KOPT-K1 (cell line): ENCODE results near the gene MKI67.

Source experiments
- H3K27ac ChIP-seq: fragments of 200-600 bp; sonication (generic); 2 replicates; pipeline ENCODE4 v1.5.1; 2016; ENCODE audit warnings: antibody characterized with exemption, mild to moderate bottlenecking, low read depth, low read length; ENCODE audit not compliant: poor library complexity, severe bottlenecking
- H3K36me3 ChIP-seq: fragments of 200-600 bp; sonication (generic); 2 replicates; pipeline ENCODE4 v1.5.1; 2017; ENCODE audit warnings: antibody characterized with exemption, mild to moderate bottlenecking, low read length, moderate library complexity; ENCODE audit not compliant: insufficient read depth
- H3K9me3 ChIP-seq: fragments of 200-600 bp; sonication (generic); 2 replicates; pipeline ENCODE4 v1.5.1; 2017; ENCODE audit warnings: antibody characterized with exemption, low read length, mild to moderate bottlenecking; ENCODE audit not compliant: insufficient read depth, poor library complexity, severe bottlenecking

Gene MKI67

DNA sequence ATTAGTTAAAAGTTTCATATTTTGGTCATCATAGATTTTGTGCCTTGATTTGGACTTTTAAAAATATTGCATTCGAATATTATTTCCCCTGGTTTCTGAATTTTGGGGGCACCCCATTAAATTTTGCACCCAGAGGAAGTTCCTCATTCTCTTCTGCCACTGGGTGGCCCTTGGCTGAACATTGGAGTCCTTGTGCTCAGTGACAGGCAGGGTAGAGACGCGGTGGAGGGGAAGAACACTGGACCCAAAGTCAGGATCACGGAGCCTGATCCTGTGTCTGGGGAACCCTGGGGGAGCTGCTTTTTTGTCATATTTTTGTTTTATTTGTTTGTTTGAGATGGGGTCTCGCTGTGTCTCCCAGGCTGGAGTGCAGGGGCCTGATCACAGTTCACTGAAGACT lies 74.7 kb downstream of the MKI67 start:
- H3K36me3 ChIP-seq = peaks cover 42% of the 10 kb centered on the region
- H3K27ac ChIP-seq = no peak overlapping the region
- H3K9me3 ChIP-seq = no peaks in the 10 kb centered on the region

DNA sequence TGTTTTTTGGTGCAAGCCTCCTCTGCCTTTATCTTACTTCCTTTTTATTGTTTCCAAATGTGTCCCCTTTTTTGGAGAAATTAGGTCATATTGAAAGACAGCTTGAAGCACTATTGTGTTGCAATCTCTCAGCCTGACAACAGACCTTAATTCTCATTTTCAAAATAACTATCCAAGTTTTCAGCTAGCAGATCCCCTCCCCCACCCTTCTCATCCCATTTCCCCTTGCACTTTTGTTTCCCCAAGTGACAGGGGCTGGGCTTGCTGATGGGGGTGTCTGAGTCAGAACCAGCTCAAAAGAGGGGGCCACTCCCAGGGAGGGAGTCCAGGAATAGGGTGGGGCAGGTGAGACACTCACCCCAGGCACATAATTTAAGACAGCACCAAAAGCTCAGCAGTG lies 75.3 kb downstream of the MKI67 start:
- Histone ChIP-seq H3K27ac (no peak overlapping the region), H3K36me3 (peaks cover 35% of the 10 kb centered on the region), H3K9me3 (no peaks in the 10 kb centered on the region)

DNA sequence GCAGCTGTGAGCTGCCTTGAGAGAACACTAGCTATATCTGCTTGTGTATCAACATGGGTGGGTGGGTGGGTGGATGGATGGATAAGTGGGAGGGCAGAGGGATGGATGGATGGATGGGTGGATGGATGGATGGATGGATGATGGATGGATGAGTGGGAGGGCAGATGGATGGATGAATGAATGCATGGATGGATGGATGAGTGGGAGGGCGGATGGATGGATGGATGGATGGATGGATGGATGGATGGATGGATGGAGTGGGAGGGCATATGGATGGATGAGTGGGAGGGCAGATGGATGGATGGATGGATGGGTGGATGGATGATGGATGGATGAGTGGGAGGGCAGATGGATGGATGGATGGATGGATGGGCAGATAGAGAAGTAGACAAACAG lies 76.1 kb downstream of the MKI67 start:
- no peaks in the 10 kb centered on the region for H3K9me3 ChIP-seq
- H3K27ac ChIP-seq = no peak overlapping the region
- H3K36me3 ChIP-seq = peaks cover 27% of the 10 kb centered on the region

DNA sequence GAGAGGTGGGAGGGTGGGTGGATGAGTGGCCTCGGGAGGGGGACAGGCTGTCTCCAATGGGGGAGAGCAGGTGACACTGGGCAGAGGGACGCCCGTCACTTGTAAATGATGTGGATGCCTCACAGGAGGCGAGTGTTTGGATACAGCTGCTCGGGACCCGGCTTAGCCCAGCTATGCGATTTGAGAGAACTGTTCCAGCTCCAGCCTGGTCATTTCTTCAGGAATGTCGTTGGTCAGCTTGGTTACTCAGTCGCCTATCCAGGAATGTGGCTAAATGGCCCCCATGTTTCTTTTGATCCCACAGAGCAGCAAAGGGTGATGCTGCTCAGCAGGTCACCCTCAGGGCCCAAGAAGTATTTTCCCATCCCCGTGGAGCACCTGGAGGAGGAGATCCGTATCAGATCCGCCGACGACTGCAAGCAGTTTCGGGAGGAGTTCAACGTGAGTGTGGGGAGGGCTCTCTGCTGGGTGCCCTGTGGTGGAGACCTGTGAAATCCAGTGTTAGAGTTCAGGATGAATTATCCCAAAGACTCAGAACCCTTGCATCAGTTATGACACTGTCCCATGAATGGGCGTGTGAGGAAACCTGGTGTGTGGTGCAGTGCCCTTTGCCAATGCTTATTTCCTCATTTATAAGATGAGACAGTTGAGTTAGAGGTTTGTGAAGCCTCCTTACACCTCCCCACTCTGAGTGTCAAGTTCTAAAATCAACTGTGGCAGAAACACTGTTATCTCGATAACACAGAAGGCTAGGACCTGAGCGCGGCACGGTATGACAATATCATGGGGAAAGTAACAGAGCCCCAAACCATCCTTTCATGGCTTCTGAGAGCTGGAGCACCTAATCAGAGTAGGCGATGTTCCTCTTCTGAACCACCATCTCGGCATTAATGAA lies 76.8 kb downstream of the MKI67 start:
- Histone ChIP-seq H3K36me3 (peaks cover 21% of the 10 kb centered on the region), H3K27ac (no peak overlapping the region), H3K9me3 (no peaks in the 10 kb centered on the region)

DNA sequence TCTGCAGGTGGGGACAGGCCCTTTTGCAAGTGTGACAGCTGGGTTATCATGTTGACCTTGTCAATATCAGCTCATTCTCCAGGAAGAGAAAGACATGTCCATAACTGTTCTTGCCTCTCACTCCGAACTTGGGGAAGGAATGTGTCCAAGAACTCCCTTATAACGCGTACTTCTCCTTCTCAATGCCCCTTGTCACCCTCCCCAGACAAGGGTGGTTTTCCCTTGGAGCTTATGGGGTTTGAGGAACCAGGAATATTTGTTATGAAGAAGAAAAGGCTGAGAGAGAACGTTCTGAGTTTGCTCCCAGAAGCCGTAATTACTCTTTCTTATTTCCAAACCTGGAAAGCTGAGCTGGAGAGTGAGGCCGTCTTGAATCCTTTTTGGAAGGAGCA lies 77.4 kb downstream of the MKI67 start:
- Histone ChIP-seq H3K9me3 (no peaks in the 10 kb centered on the region), H3K27ac (peak overlapping the region; percentile 67), H3K36me3 (peaks cover 16% of the 10 kb centered on the region)

DNA sequence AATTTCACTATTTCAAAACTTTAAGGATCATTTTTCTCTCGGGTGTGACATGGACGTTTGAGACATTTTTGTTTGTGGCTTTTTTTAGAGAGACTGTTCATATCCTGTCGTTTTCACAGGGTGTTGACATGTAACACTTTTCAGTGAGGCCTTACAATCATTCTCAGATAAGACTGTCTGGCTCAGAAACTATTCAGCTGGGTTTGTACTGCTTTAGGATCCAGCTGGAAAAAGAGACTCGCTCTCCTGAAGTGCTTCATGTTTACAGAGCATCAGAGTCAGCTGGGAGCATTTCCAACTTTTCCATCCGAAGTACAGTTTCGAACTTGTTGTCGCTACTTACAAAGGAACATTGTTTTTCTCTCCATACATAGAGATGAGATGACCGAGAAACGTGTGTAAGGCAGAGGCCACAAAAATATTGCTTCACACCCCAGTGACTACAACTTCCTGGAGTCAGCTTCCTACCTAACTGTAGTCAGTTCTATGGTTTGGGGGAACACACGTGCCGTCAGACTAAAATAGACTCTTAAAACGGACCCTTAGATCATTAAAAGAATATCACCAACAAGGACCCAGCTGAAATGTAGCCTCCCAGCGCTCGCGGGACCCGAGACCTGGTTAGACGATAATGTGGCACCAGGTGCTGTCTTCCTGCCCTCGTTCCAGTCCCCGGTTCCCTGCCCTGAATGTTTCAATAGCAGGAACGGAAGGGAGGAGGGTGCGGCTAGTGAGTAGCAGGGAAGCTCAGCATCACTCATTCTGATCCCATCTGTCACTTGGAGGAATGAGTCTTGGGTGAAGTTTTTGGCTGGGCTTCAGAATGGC lies 78.0 kb downstream of the MKI67 start:
- Histone ChIP-seq H3K36me3 (peaks cover 16% of the 10 kb centered on the region), H3K27ac (peak overlapping the region; percentile 67), H3K9me3 (no peaks in the 10 kb centered on the region)

DNA sequence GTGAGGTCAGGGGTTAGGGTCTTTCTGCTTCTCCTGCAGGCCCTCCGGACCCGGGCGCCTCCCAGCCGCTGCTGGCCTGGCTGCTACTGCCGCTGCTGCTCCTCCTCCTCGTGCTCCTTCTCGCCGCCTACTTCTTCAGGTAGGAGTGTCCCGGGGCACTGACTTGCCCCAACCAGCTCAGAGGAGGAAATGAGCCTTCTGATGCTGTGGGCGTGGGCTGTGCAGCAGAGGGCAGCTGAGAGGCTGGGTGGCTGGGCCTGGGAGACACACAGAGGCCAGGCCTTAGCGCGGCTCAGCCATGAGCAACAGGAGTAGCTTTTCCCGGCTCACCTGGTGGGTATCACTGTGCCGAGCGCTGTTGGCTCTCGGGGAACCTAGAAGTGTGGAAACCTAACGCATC lies 78.9 kb downstream of the MKI67 start:
- Histone ChIP-seq H3K27ac (peak overlapping the region; percentile 67), H3K9me3 (no peaks in the 10 kb centered on the region), H3K36me3 (peaks cover 9% of the 10 kb centered on the region)

DNA sequence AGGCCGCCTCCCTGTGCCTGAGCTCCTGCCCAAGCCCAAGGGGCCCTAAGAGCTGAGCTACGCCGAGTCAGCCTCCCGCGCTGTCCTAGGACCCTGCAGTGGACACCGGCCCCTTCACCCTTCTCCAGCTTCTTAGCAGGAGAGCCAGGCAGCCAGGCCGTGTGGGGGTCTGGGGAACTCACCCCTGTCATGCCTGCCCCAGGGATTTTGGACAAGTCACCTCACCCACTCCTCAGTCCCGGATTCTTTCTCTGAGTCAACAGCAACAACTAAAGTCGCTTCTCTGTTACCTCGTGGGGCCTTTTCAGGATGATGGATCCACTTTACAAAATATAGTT lies 79.3 kb downstream of the MKI67 start:
- 0 out of 2 replicates have a peak, but pooled peaks cover 5% of the 10 kb centered on the region for H3K36me3 ChIP-seq
- no peaks in the 10 kb centered on the region for H3K9me3 ChIP-seq
- peak overlapping the region; percentile 67 for H3K27ac ChIP-seq
